ENCODE results near the gene OR5AL1.

The OR5AL1 gene

GRCh38 chr11:56410801-56411200 is 1.7 kb upstream of the OR5AL1 start:
- no peak overlapping the region for H3K27ac ChIP-seq
- no peak for DNase-seq (ENCODE audit: low spot score)
- POLR2A ChIA-PET (ENCODE audit: low non-redundant PET) = no interaction called here
- CTCF ChIA-PET = no interaction called here
- no peak for TF ChIP-seq CTCF (conservative IDR thresholded peaks at IDR 0.05; ENCODE audit: low read depth)

- ChIA-PET CTCF (no interaction called here), POLR2A (ENCODE audit: low non-redundant PET) (no interaction called here)
- no peak for DNase-seq (ENCODE audit: low spot score)
- TF ChIP-seq CTCF (conservative IDR thresholded peaks at IDR 0.05; ENCODE audit: low read depth) = no peak
- H3K27ac ChIP-seq = no peak overlapping the region
Measured at GRCh38 chr11:56453521-56453920, 41.0 kb downstream of the OR5AL1 start.

- POLR2A ChIA-PET (ENCODE audit: low non-redundant PET) = no interaction called here
Measured at GRCh38 chr11:56457076-56457475, 44.6 kb downstream of the OR5AL1 start.

More at GRCh38 chr11:56457076-56457475, 44.6 kb downstream of the OR5AL1 start:
- CTCF ChIA-PET = no interaction called here
- no peak overlapping the region for H3K27ac ChIP-seq
- no peak for DNase-seq (ENCODE audit: low spot score)
- TF ChIP-seq CTCF (conservative IDR thresholded peaks at IDR 0.05; ENCODE audit: low read depth) = no peak

Data from RWPE1 (cell line).